ENCODE data around the gene TMEM143. TPM values are rescaled to one million over a fixed set of nuclear protein-coding genes. Genes with fewer than 3 reads are reported as not detected.

The TMEM143 gene
- total RNA-seq, 6 experiments from 2014 or later, result 5.9 to 9.7 (median 7.7) TPM

GRCh38 chr19:48385461-48386087, 21.8 kb upstream of the TMEM143 start:
- H3K27ac Mint-ChIP-seq, result no peak overlapping the region
- no peak for DNase-seq
- H3K36me3 Mint-ChIP-seq (ENCODE audit: low read depth), result peaks cover 38% of the 10 kb centered on the region
- H3K4me3 Mint-ChIP-seq, result no peak overlapping the region
- no peak for TF ChIP-seq CTCF (IDR thresholded peaks at IDR 0.05)
- no peaks in the 10 kb centered on the region for H3K9me3 Mint-ChIP-seq
- H3K4me1 Mint-ChIP-seq (ENCODE audit: low read depth), result peaks cover 14% of the 10 kb centered on the region
- no peaks in the 10 kb centered on the region; the same call in 1 of the 2 replicates for H3K27me3 Mint-ChIP-seq (ENCODE audit: insufficient read depth)

GRCh38 chr19:48382286-48382685, 18.5 kb upstream of the TMEM143 start:
- no peak for DNase-seq
- TF ChIP-seq CTCF (IDR thresholded peaks at IDR 0.05), result no peak
- Mint-ChIP-seq H3K9me3 (no peaks in the 10 kb centered on the region), H3K4me1 (ENCODE audit: low read depth) (no peaks in the 10 kb centered on the region), H3K36me3 (ENCODE audit: low read depth) (peaks cover 32% of the 10 kb centered on the region), H3K27ac (no peak overlapping the region), H3K4me3 (no peak overlapping the region), H3K27me3 (ENCODE audit: insufficient read depth) (no peaks in the 10 kb centered on the region; the same call in 1 of the 2 replicates)

- no peak overlapping the region for H3K27ac Mint-ChIP-seq
- H3K4me3 Mint-ChIP-seq, result no peak overlapping the region
- peaks cover 32% of the 10 kb centered on the region for H3K36me3 Mint-ChIP-seq (ENCODE audit: low read depth)
- no peak for TF ChIP-seq CTCF (IDR thresholded peaks at IDR 0.05)
- no peaks in the 10 kb centered on the region; the same call in 1 of the 2 replicates for H3K27me3 Mint-ChIP-seq (ENCODE audit: insufficient read depth)
- no peaks in the 10 kb centered on the region for H3K4me1 Mint-ChIP-seq (ENCODE audit: low read depth)
- H3K9me3 Mint-ChIP-seq, result no peaks in the 10 kb centered on the region
- no peak for DNase-seq
Measured at GRCh38 chr19:48381178-48381950, 17.6 kb upstream of the TMEM143 start.

- no peak for DNase-seq
- TF ChIP-seq CTCF (IDR thresholded peaks at IDR 0.05), result no peak
Measured at GRCh38 chr19:48379058-48379457, 15.3 kb upstream of the TMEM143 start.

GRCh38 chr19:48378194-48378570, 14.4 kb upstream of the TMEM143 start:
- no peak for TF ChIP-seq CTCF (IDR thresholded peaks at IDR 0.05)

More at GRCh38 chr19:48379058-48379457, 15.3 kb upstream of the TMEM143 start:
- Mint-ChIP-seq H3K36me3 (ENCODE audit: low read depth) (peaks cover 22% of the 10 kb centered on the region), H3K4me1 (ENCODE audit: low read depth) (no peaks in the 10 kb centered on the region), H3K9me3 (no peaks in the 10 kb centered on the region), H3K27me3 (ENCODE audit: insufficient read depth) (no peaks in the 10 kb centered on the region; the same call in 1 of the 2 replicates), H3K4me3 (no peak overlapping the region), H3K27ac (no peak overlapping the region)

More at GRCh38 chr19:48378194-48378570, 14.4 kb upstream of the TMEM143 start:
- Mint-ChIP-seq H3K27me3 (ENCODE audit: insufficient read depth) (no peaks in the 10 kb centered on the region; the same call in 1 of the 2 replicates), H3K4me3 (no peak overlapping the region), H3K9me3 (no peaks in the 10 kb centered on the region), H3K36me3 (ENCODE audit: low read depth) (peaks cover 18% of the 10 kb centered on the region), H3K4me1 (ENCODE audit: low read depth) (no peaks in the 10 kb centered on the region), H3K27ac (no peak overlapping the region)
- no peak for DNase-seq
